GM18907 (cell line): ENCODE measurements around the gene GPAT2.
"Not testable (repeated sequence)": the region's sequence is repeated elsewhere in the genome, so short reads cannot be mapped to it uniquely, and the experiment has no call there.

Source experiments
- ATAC-seq: cut with Tn5 transposase; IDR thresholded peaks from one replicate; pipeline ENCODE4 v1.9.1; 2021; ENCODE audit warnings: mild to moderate bottlenecking, moderate library complexity; ENCODE audit not compliant: unreplicated experiment

Gene GPAT2

DNA sequence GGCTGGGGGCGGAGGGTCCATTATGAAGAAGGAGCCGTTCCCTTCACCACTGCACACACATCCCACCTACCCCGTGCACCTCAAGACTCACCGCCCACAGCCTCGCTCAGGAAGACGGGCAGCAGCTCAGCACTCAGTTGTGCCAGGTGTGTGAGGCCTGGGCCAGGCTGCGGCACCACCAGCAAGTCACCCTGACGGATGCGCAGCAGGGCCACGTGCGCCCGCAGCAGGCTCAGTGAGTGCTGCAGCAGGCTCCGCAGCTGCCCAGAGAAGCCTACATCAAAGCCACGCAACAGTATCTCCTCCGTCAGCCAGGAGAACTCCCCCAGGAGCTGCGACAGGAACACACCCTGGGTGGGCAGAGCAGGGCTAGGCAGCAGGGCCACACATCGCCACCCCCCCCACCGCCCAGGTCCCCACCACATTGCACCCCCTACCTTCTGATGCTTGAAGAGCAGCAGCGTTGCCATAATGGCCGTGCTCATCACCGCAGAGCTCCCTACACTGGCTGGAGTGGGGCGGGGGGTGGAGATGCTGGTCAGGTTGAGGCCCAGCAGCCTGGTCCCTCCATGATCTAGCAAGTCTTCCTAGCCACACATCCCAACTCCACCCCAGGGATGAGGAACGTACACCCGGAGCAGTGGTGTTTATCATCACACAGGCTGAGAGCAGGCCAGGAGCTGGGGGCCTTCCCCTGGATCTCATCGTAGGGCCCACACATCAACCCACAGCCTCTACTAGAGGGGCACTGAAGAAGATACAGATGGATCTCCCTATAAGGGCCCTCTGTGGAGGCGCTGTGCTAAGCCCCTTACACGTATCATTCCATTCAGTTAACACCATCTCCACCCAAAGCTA, 10.2 kb downstream of the GPAT2 start:
- ATAC-seq, result no peak

DNA sequence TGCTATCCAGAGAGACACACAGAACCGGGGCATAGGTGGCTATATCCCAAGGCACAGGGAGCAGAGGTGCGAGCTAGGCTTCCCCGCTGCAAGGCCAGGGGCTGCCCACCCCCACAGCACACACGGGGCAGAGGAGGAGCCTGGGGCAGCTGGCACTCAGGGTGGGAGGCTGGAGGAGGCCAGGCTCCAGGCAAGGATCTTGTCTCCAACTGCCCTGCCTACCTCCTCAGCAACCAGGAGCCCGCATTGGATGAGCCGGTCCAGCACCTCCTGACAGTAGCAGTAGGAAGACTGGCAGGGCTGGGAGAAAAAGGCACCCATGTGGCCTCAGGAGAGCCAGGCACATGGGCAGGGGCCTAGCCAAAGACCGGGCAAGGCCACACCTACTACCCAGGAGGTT, 11.0 kb downstream of the GPAT2 start:
- ATAC-seq, result not testable (repeated sequence)

DNA sequence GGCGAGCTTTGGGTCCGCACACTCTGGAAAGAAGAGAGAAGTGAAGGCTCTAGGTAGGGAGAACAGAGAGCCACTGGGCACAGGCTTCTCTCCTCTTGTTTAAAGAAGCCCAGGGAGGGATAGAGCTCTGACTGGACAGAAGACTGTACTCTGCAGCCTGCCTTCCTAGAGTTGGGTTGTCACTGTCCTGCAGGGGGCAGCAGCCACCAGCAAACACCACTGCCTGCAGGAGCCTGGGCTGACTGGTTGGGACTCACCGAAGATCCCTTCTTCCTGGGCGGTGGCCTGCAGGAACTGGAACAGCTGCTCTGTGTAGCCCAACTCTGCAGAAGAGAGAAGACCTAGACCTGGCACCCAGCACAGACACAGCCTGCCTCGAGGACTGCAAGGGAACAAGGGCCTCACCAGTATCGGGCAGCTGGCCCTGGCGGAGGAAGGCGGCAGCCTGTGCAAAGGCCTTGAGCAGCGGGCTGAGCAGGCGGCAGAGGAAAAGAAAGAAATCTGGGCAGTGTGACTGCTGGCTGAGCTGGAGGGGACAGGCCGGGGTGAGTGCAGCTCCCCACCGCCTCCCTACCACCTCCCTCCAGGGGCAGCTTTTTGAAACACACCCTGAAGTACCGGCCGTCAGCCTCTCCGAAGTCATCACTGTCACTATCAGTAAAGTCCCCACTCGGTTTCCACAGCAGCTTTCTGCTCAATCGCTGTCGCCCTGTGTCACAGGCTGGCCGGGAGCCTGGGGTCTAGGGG, 11.8 kb downstream of the GPAT2 start:
- peak; percentile 76 for ATAC-seq

DNA sequence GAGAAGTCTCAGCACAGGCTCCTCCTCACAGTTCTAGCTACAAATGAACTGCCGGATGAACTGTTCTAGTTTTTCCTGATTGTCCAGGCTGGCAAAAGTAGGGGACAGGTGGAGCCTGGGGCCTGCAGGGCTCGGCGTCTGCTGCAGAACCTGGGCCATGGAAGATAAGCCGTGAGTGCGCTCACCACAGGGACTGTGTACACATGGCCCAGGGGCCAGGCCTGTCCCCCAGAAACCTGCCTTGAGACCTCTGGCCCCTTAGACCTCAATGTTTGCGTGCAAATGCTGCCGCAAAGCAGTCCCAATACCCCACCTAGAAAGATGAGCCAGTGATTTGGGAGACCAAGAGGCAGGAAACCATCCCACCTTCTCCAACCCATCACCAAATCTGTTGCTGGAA, 12.6 kb downstream of the GPAT2 start:
- ATAC-seq, result not testable (repeated sequence)

DNA sequence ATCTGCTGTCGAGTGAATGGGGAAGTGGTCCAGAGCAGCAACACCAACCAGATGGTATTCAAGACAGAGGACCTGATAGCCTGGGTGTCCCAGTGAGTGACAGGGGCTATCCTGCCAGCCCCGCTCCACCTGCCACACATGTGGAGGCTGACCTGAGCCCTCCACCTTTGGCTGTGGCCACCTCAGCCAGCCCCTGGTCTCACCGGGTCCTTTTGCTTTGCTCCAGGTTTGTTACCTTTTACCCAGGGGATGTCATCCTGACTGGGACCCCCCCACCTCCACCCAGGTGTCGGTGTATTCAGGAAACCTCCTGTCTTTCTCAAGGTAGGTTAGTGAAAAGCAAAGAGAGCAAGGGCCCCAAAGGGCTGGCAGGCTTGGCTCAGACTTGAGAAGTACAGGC, 13.6 kb downstream of the GPAT2 start:
- ATAC-seq, result not testable (repeated sequence)

DNA sequence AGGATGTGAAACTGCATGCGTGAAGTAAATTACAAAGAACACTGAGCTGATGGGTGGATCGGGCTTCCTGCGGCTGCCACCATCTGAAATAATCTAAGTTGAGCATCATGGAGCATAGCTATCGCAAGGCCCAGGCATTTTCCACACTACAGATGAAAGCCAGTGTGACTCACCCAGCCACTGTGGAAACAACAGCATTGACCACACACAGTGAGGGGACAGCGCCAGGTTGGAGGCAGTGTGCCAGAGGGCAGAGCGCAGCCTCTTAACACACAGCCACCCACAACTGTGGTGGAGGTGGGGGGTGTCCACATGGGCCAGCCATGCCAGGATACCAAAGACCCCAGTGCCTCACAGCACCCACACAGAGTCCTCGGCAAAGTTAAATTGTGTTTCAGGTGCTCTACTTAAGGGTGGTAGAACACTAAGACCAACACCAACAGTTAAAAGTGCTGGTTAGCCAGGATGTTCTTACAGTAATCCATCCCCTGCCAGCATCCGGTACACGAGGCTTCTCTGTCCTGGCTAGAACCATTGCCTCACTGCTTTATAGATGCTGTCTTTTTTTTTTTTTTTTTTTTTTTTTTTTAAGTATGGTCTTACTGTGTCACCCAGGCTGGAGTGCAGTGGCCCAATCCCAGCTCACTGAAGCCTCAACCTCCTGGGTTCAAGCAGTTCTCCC, 14.7 kb downstream of the GPAT2 start:
- not testable (repeated sequence) for ATAC-seq

DNA sequence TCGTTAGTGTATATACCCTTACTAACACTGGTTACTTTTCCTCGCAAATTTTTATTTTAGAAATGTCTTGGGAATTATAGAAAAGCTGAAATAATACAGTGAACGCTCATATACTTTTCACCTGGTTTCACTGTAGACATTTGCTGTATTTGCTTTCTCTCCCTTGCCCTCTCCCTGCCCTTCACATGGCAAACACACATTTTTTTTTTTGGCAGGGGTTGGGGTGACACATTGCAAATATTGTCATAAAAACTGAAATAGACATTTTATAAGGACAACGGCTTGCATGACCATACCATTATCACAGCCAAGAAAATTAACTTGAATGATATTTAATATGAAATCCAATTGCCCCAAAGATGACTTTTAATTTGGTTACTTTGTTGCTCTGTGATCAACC, 18.4 kb downstream of the GPAT2 start:
- ATAC-seq, result not testable (repeated sequence)

DNA sequence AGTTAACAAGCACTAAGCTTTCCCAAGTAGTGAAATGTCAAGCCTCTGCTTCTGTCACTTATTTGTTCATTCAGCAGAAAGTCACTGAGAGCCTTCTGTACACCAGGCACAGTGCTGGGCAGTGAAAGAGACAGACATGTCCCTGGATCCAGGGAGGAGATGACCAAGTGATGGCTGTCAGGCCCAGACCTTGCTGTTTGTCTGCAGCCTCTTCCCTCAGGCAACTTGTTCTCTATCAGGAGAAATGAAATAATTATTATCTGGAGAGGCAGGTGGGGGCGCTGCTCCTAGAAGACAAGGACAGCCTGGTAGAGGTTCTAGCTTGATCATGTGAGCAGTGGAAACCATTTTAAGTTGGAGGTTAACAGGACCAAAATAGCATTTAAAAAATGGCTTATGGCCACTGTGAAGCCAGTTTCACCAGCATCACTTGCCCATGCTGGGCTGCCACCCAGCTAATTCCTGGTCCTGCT, 21.9 kb downstream of the GPAT2 start:
- not testable (repeated sequence) for ATAC-seq

DNA sequence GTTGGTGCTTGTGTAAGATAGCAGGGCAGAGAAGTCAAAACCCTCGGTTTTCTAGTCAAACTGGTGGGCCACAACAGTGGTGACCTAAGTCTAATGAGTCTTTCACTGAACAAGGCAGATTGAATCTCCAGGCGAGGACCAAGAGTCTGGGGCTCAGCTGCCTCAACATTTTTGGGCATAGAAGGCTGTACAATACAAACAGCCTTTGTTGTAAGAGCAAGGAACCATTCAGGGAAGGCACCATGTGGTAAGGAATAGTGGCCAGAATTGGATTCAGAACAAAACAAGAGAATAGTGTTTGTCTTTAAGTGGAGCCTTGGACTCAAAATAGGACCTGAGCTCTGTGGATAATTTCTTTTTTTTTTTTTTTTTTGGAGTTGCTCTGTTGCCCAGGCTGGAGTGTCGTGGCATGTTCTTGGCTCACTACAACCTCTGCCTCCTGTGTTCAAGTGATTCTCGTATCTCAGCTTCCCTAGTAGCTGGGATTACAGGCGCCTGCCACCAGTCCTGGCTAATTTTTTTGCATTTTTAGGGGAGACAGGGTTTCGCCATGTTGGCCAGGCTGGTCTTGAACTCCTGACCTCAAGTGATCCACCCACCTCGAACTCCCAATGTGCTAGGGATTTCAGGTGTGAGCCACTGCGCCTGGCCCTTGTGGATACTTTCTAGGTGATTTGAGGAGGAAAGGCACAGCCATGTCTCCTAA, 22.5 kb downstream of the GPAT2 start:
- ATAC-seq, result not testable (repeated sequence)

DNA sequence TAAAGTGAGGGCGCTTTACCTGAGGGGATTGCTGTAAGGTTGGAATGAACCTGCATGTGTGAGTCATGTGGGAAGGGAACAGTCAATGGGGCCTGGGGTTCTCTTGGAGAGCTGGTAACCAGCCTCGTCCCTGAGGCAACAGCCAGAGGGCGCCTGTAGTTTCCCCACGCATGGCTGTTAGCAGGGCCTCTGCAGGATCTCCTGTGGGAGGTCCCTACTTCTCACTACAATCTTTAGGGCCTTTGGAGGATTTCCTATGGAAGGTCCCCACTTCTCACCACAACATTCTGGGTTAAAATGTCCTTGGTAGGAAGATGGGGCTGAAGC, 23.6 kb downstream of the GPAT2 start:
- peak; percentile 15 for ATAC-seq

DNA sequence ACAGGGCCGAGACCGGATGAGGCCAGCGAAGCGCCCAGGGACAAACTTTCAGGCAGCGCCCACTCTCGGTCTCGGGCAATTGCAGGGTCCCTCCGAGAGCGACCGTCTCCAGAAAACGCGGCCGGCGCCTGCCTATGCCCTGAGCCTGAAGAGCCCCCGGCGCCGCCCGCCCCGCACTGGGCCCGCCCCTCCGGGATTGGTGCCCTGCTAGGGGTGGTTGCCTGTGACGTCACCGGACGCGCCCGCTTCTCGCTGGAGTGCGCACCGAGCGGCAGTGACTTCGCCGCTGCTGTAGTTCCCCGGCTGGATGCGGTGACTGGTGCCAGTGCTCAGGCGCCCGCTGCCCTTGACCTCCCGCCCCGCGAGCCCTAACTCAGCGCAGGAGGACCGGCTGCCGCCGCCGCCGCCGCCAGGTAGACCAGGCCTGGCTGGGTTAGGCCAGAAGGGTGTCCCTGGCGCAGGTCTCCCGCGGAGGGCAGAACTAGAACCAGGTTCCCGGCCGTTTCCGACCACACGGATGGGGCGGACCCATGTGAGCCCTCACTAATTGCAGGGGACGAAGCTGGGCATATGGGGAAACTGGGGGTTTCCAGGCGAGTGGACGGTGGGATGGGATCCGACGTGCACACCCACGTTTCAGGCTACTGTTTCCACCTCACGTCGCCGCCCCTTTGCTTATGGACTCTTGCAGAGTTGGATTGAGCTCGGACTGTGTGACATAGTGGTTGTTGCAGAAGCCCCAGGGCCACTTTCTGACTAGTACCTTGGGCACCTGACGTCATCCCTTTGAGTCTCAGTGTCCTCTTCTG, 24.2 kb downstream of the GPAT2 start:
- peak; percentile 97 for ATAC-seq

DNA sequence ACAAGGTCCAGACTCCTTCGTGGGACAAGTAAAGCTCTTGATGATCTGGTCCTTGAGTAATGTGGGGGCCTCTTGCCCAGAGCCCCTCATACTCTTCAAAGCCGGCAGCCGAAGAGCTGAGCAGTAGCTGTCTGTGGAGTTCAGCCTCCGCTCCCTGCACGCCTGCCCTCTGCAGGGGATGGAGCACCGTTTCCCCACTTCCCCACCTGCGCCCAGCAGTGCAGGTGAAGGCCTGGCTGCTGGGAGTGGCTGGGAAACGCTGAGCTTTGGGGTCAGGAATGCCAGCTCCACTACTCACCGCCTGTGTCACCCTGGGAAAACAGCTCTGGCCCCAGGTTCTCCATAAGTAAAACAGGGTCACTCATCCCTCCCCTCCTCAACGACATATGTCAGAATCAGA, 24.9 kb downstream of the GPAT2 start:
- peak; percentile 7 for ATAC-seq

DNA sequence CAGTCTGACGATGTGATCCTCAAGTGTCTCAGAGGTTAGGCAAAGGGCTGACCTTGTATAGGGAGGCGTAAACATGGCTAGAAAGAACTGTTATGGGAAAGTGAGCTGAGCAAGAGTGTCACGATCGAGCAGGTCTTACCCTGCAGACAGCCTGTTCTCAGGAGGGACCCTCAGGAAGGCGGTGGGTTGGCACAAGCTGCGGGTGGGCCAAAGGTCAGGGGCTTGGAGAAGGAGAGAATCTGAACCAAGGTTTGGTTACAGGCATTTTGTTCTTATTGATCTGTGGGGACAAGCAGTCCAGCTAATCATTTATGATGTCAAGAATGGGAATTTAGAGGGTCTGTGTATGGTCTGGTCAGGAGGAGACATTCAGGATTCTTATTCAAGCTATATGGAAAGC, 26.7 kb downstream of the GPAT2 start:
- not testable (repeated sequence) for ATAC-seq

DNA sequence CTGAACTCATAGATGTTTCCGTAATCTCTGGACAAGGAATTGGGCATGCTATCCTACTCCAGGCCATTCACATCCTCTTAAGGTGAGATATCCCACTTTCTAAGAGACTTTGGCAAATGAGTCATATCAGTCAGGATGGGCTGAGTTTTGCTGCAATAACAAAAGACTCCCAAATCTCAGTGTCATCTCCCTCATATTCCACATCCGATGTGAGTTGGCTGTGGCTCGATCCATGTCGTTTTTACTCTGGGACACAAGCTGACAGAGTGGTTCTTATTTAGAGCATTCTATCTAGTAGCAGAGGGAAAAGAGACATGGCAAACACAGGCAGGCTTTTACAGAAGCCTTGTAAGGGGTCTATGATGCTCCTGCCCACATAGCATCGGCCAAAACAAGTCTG, 28.5 kb downstream of the GPAT2 start:
- ATAC-seq, result not testable (repeated sequence)

DNA sequence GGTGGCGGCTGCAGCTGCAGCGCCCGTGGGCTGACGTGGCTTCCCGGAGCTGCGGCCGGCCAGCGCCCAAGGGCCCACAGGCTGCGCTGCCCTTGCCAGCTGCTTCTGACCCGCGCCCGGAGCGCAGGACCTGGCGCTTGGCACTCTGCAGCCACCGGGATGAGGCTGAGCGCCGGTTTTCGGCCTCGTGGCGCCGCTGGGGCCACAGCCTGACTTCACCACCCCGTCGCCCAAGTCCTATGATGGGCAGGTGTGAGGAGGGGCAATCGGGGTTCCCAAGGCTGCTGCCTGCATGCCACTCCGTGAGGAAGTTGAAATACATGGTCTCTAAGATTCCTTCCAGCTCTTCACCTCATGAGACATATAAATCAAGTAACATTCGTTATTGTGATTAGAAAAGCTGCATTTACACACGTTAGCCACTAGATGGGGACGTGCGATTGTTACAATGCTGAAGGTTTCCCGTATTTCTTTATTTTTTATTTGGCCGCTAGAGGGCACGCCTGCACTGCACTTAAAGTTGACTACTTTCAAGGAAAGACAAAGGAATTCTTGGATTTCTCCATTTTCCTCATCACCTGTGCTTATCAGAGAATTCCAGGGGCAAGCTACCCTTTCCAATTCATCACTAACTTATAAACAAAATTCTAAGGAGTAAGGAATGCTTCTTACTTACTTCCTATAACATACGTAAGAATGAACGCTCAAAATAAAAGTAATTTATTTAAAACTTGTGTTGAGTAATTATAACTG, 42.0 kb downstream of the GPAT2 start:
- ATAC-seq, result peak; percentile 64

DNA sequence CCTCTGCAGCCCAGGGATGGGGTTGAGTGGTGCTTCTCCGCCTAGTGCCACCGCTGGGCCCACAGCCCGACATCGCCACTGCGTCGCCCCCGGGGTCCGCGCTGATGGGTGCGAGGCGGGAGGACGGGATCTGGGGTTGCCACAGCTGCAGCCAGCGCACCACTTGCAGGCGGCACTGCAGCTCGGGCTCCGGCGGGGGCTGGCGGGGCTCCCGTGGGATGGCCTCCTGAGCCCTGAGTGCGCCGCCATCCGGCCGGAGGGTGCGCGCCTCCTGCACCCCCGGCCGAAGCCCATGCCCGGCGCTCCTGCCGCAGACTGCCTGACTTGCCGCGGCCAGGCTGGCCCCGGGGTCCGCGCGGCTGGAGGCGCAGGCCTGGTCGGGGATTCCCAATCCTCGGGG, 42.6 kb downstream of the GPAT2 start:
- ATAC-seq, result peak; percentile 47

DNA sequence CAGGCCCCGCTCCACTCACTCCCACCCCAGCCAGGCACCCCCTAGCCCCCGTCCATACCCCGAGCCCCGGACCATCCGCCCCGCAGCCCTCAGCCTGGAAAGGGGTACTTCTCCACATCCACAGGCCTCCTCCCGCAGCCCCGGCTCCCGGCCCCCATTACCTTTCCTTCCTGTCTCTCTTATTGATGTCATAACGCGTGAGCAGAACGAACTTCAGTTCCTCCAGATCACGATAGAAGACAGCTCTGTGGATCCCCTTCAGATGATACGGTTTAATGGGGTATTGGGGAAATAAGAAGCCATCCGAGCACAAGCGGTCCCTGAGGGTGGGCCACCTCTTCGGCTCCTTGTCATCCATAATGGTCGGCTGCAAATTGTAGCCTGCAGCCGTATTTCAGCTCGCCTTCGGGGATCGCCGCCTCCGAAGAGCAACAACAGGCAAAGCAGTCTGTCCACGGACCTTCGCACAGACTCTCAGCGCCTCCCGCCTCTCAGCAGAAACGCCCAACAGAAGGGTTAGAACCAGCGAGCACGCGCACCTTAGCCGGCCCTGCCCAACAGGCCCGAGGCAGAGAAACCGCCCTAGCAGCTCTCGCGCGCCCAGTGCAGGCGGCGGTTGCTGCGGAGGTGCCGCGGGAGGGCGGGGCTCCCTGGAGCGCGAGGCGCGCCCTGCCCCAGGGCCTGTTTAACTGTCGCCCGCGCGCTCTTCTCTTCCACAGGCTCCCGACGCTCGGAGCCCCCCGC, 43.2 kb downstream of the GPAT2 start, which contains the start of gene ANKRD36C:
TSS of gene ANKRD36C (minus strand) at position 474 of the 744 bp plus-strand sequence. CDS start at position 358, 116 bp downstream.
- ATAC-seq, result peak; percentile 96

DNA sequence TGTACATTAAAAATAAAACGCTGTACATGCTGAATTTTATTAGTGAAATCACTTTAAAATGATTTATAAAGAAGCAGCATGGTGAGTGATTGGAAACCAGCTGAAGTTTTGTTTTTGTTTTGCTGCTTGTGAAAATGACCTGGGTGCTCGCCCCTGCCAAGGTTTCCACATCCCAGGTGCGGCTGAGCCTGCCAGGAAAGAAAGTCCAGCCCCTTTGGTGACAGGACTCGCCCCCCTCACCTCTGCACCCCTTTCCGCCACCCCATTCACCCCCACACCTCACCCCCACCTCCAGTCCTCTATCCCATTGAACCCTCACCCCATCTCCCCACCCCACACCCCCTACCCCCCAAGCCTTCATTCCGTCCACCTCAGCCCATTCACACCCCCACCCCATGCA, 43.8 kb downstream of the GPAT2 start:
- ATAC-seq, result not testable (repeated sequence)
